SU-DHL-6 (cell line): ENCODE measurements around the gene SRRM4.

Experiments used
- H2AFZ ChIP-seq: fragments of 200-600 bp; sonication (generic); 2 replicates; pipeline ENCODE4 v1.6.1; 2014; ENCODE audit warnings: low read depth, mild to moderate bottlenecking, moderate library complexity, mixed read lengths, antibody characterized with exemption, low read length; ENCODE audit not compliant: severe bottlenecking
- H3F3A ChIP-seq: fragments of 200-600 bp; shearing (Covaris generic); 2 replicates; pipeline ENCODE4 v1.6.0; 2016; ENCODE audit warnings: antibody characterized with exemption, mild to moderate bottlenecking; ENCODE audit not compliant: insufficient read depth
- H3K27ac ChIP-seq: fragments of 200-600 bp; sonication (generic); 2 replicates; pipeline ENCODE4 v1.5.1; 2016; ENCODE audit warnings: low read depth, mild to moderate bottlenecking, low read length, moderate library complexity, mixed read lengths
- H3K27me3 ChIP-seq: fragments of 200-600 bp; sonication (generic), shearing (Covaris generic); 2 replicates; pipeline ENCODE4 v1.6.0; 2014; ENCODE audit warnings: mild to moderate bottlenecking, low read length
- H3K36me3 ChIP-seq: fragments of 200-600 bp; sonication (generic); 2 replicates; pipeline ENCODE4 v1.6.1; 2014; ENCODE audit warnings: mild to moderate bottlenecking, low read length, mixed read lengths
- H3K4me2 ChIP-seq: fragments of 300-600, 200-600 bp; shearing (Covaris generic), sonication (generic); 2 replicates; pipeline ENCODE4 v1.6.0; 2014; ENCODE audit warnings: low read length, low read depth, mild to moderate bottlenecking; ENCODE audit not compliant: poor library complexity, severe bottlenecking
- H3K4me3 ChIP-seq: fragments of 200-600 bp; sonication (generic); 2 replicates; pipeline ENCODE4 v1.5.1; 2014; ENCODE audit warnings: antibody characterized with exemption, low read length, mild to moderate bottlenecking, mixed read lengths; ENCODE audit not compliant: insufficient read depth, poor library complexity, severe bottlenecking
- H3K79me2 ChIP-seq: fragments of 200-600 bp; sonication (generic); 2 replicates; pipeline ENCODE4 v1.6.1; 2014; ENCODE audit warnings: mild to moderate bottlenecking, low read length, moderate library complexity; ENCODE audit not compliant: insufficient read depth
- H3K9ac ChIP-seq: fragments of 200-600 bp; sonication (generic); 2 replicates; pipeline ENCODE4 v1.7.0; 2014; ENCODE audit warnings: mild to moderate bottlenecking, low read length
- H3K9me2 ChIP-seq: fragments of 200-600 bp; sonication (generic); replicated peaks from 2 replicates; pipeline ENCODE4 v1.6.1; 2014; ENCODE audit warnings: low read length; ENCODE audit not compliant: insufficient read depth
- H3K9me3 ChIP-seq: fragments of 200-600 bp; sonication (generic); 2 replicates; pipeline ENCODE4 v1.6.1; 2014; ENCODE audit warnings: low read length, mixed read lengths; ENCODE audit not compliant: insufficient read depth
- H4K20me1 ChIP-seq: fragments of 200-600 bp; sonication (generic); 2 replicates; pipeline ENCODE4 v1.6.1; 2014; ENCODE audit warnings: low read depth, mild to moderate bottlenecking, antibody characterized with exemption, low read length, moderate library complexity, mixed read lengths
- EZH2phosphoT487 ChIP-seq: fragments of 200-600 bp; sonication (generic), shearing (Covaris generic); conservative IDR thresholded peaks from 2 replicates; pipeline ENCODE4 v1.6.1; 2018; ENCODE audit warnings: mild to moderate bottlenecking, antibody characterized with exemption, low read length, moderate library complexity, mixed read lengths
- TF ChIP-seq, protein P1 (sequence below): fragments of 200-600 bp; sonication (generic); IDR thresholded peaks from one replicate; pipeline ENCODE4 v1.5.1; 2017; ENCODE audit warnings: antibody characterized with exemption, mild to moderate bottlenecking, low read length, moderate library complexity; ENCODE audit not compliant: insufficient read depth, poor library complexity, severe bottlenecking

SRRM4 gene

DNA sequence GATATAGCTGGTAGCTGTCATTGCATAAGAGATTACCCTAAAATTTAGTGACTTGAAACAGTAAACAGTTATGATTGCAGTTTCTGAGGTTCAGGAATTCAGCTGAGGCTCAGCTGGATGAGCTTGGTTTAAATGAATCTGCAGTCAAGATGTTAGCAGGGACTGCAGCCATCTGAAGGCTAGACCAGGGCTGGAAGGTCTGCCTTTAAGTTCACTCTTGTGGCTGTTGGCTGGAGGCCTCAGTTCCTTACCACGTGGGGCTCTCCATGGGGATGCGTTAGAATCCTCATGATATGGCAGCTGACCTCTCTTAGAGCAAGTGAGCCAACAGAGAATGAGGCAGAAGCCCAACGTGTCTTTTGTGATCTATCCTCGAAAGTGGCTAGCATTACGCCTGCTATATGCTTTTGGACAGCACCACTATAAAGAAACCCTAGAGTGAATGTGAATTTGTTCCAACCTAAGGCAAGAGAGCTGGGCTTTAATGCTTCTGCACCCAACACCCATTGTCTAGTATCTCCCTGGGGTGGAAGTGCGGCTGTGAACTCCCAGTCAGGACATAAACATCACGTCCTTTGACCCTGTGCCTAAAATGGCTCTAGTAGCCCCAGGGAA, 223.4 kb downstream of the SRRM4 start:
- Histone ChIP-seq H3K27me3 (no peaks in the 10 kb centered on the region), H3K27ac (no peak overlapping the region), H3K9me3 (no peaks in the 10 kb centered on the region), H3K9me2 (no peaks in the 10 kb centered on the region), H3K9ac (no peak overlapping the region), H3K79me2 (no peaks in the 10 kb centered on the region), H3K4me2 (no peak overlapping the region), H3K36me3 (no peaks in the 10 kb centered on the region), H2AFZ (no peak overlapping the region), H3F3A (no peaks in the 10 kb centered on the region), H3K4me3 (no peak overlapping the region), H4K20me1 (no peaks in the 10 kb centered on the region)
- TF ChIP-seq EZH2phosphoT487 = no peak
- TF ChIP-seq, protein P1, sequence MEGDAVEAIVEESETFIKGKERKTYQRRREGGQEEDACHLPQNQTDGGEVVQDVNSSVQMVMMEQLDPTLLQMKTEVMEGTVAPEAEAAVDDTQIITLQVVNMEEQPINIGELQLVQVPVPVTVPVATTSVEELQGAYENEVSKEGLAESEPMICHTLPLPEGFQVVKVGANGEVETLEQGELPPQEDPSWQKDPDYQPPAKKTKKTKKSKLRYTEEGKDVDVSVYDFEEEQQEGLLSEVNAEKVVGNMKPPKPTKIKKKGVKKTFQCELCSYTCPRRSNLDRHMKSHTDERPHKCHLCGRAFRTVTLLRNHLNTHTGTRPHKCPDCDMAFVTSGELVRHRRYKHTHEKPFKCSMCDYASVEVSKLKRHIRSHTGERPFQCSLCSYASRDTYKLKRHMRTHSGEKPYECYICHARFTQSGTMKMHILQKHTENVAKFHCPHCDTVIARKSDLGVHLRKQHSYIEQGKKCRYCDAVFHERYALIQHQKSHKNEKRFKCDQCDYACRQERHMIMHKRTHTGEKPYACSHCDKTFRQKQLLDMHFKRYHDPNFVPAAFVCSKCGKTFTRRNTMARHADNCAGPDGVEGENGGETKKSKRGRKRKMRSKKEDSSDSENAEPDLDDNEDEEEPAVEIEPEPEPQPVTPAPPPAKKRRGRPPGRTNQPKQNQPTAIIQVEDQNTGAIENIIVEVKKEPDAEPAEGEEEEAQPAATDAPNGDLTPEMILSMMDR = no peak

DNA sequence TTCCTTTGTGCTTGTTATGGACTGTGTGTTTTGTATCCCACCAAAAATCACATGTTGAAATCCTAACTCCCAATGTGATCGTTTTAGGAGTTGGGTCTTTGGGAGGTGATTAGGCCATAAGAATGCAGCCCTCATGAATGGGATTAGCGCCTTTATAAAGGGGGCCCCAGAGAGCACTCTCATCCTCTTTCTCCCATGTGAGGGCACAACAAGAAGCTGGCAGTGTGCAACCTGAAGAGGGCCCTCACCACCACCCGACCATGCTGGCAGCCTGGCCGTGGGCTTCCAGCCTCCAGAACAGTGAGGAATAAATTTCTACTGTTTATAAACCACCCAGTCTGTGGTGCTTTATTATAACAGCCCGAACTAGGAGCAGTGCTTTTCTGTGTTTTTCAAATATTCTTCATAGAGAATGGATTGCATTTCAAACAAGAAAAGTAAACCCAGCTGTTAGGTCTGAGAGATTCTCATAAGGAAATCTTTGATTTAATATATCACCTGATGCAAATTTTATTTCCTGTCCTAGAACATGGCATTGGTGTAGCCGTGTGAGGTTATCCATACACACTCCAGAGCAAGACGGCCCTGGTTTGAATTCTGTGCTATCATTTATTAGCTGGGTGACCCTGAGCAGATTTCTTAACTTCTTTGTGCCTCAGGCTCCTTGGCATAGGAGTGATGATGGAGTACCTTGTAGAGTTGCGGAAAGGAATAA, 225.2 kb downstream of the SRRM4 start:
- no peak overlapping the region for H2AFZ ChIP-seq
- H3K36me3 ChIP-seq = no peaks in the 10 kb centered on the region
- no peaks in the 10 kb centered on the region for H3K9me2 ChIP-seq
- no peaks in the 10 kb centered on the region for H3K27me3 ChIP-seq
- no peaks in the 10 kb centered on the region for H4K20me1 ChIP-seq
- no peaks in the 10 kb centered on the region for H3F3A ChIP-seq
- H3K4me3 ChIP-seq = no peak overlapping the region
- H3K79me2 ChIP-seq = no peaks in the 10 kb centered on the region
- no peak overlapping the region for H3K27ac ChIP-seq
- TF ChIP-seq EZH2phosphoT487 = no peak
- TF ChIP-seq, protein P1 = no peak
- no peaks in the 10 kb centered on the region for H3K9me3 ChIP-seq
- H3K9ac ChIP-seq = no peak overlapping the region
- H3K4me2 ChIP-seq = no peak overlapping the region

DNA sequence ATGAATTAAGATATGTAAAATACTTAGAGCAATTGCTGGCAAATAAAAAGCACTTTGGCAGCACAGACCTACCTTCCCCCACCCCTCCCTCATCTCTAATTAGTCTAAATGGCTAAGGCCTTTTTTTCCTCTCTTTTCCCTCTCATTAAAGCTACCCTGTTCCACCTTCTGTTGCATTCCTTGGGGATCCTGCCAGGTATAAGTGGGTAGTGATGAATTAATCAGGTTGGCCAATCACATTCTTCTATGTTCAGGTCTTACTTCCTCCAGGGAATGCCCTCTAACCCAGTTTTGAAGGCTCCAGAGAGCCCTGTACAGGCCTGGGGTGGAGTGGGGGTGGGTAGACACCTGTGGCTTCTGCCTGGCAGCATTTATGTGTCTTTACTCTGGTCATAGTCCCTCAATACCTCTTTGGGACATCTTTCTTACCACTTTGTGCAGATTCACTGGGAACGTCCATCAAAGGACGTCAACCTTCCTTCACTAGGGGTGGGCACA, 225.8 kb downstream of the SRRM4 start:
- H2AFZ ChIP-seq = no peak overlapping the region
- H3K9me3 ChIP-seq = no peaks in the 10 kb centered on the region
- H3K9ac ChIP-seq = no peak overlapping the region
- H4K20me1 ChIP-seq = no peaks in the 10 kb centered on the region
- H3K9me2 ChIP-seq = no peaks in the 10 kb centered on the region
- no peaks in the 10 kb centered on the region for H3K27me3 ChIP-seq
- no peak overlapping the region for H3K4me2 ChIP-seq
- H3K79me2 ChIP-seq = no peaks in the 10 kb centered on the region
- no peak overlapping the region for H3K4me3 ChIP-seq
- no peaks in the 10 kb centered on the region for H3K36me3 ChIP-seq
- H3K27ac ChIP-seq = no peak overlapping the region
- no peaks in the 10 kb centered on the region for H3F3A ChIP-seq
- TF ChIP-seq, protein P1 = no peak
- no peak for TF ChIP-seq EZH2phosphoT487
